PC-3 (cell line): Measurements from ENCODE around the gene FRMD4B. TPM values are rescaled to one million over a fixed set of nuclear protein-coding genes. Genes with fewer than 3 reads are reported as not detected.

Experiments used
- ATAC-seq: fragments of 200-7000 bp; cut with Tn5 transposase; 2 replicates; pipeline ENCODE4 v1.9.1; 2020; ENCODE audit warnings: mild to moderate bottlenecking, moderate library complexity
- BruUV-seq: library from RNA; stranded (reverse); fragments of 400-500 nt; replicated peaks from 2 replicates; lab custom pipeline; 2021; lab: Mats Ljungman, UMichigan
- CTCF ChIA-PET: fragments of 300-600 bp; sonication (Branson Sonifier 250); formaldehyde crosslinking; loops from one replicate; lab custom pipeline; 2022; ENCODE audit warnings: antibody characterized with exemption; lab: Charles Lee
- POLR2A ChIA-PET: fragments of 300-600 bp; sonication (Branson Sonifier 250); formaldehyde crosslinking; loops from one replicate; lab custom pipeline; 2022; ENCODE audit warnings: antibody characterized with exemption; ENCODE audit not compliant: unreplicated experiment; lab: Charles Lee
- DNase-seq: peaks from one replicate; pipeline ENCODE4 v3.0.0-alpha.2; 2015
- H2AFZ ChIP-seq: fragments of 300-600 bp; sonication (generic); 2 replicates; pipeline ENCODE4 v1.6.0; 2016; ENCODE audit warnings: antibody characterized with exemption, low read length
- H3F3A ChIP-seq: fragments of 300-600 bp; sonication (generic); one replicate; pipeline ENCODE4 v1.6.0; 2017; ENCODE audit warnings: antibody characterized with exemption, low read length, control low read depth, mild to moderate bottlenecking; ENCODE audit not compliant: unreplicated experiment
- H3K27ac ChIP-seq: fragments of 300-600 bp; sonication (generic); 2 replicates; pipeline ENCODE4 v1.5.1; 2016; ENCODE audit warnings: mild to moderate bottlenecking, low read length
- H3K27me3 ChIP-seq: fragments of 300-600 bp; sonication (generic); 2 replicates; pipeline ENCODE4 v1.6.1; 2016; ENCODE audit warnings: low read length, mixed read lengths
- H3K36me3 ChIP-seq: fragments of 300-600 bp; sonication (generic); 2 replicates; pipeline ENCODE4 v1.6.1; 2016; ENCODE audit warnings: low read depth, mixed run types, low read length, mixed read lengths
- H3K4me1 ChIP-seq: fragments of 300-600 bp; sonication (generic); 2 replicates; pipeline ENCODE4 v1.5.1; 2016; ENCODE audit warnings: low read length; ENCODE audit not compliant: insufficient read depth
- H3K4me2 ChIP-seq: fragments of 300-600 bp; sonication (generic); 2 replicates; pipeline ENCODE4 v1.6.0; 2016; ENCODE audit warnings: low read length
- H3K4me3 ChIP-seq: fragments of 300-600 bp; sonication (generic); 2 replicates; pipeline ENCODE4 v1.5.1; 2016; ENCODE audit warnings: mild to moderate bottlenecking, low read length, mixed read lengths
- H3K79me2 ChIP-seq: fragments of 300-600 bp; sonication (generic); 2 replicates; pipeline ENCODE4 v1.6.1; 2017; ENCODE audit warnings: low read length, mixed read lengths
- H3K9ac ChIP-seq: fragments of 300-600 bp; sonication (generic); 2 replicates; pipeline ENCODE4 v1.6.0; 2016; ENCODE audit warnings: mild to moderate bottlenecking, low read length
- H3K9me2 ChIP-seq: fragments of 300-600 bp; sonication (generic); replicated peaks from 2 replicates; pipeline ENCODE4 v1.6.1; 2016; ENCODE audit warnings: mixed run types, low read length, mixed read lengths
- H3K9me3 ChIP-seq: fragments of 300-600 bp; sonication (generic); 2 replicates; pipeline ENCODE4 v1.6.1; 2016; ENCODE audit warnings: low read length, mixed read lengths
- H4K20me1 ChIP-seq: fragments of 300-600 bp; sonication (generic); 2 replicates; pipeline ENCODE4 v1.6.1; 2016; ENCODE audit warnings: low read length, mixed read lengths
- EZH2 ChIP-seq: fragments of 300-600 bp; sonication (generic); IDR thresholded peaks from one replicate; pipeline ENCODE4 v1.6.1; 2017; ENCODE audit warnings: antibody characterized with exemption, mild to moderate bottlenecking, low read length; ENCODE audit not compliant: unreplicated experiment
- EZH2phosphoT487 ChIP-seq: fragments of 300-600 bp; sonication (generic); IDR thresholded peaks from 2 replicates; pipeline ENCODE4 v1.6.1; 2018; ENCODE audit warnings: mild to moderate bottlenecking, antibody characterized with exemption, low read length, borderline replicate concordance
- intact Hi-C: fragments of 100-400 bp; cut with micrococcal nuclease; formaldehyde crosslinking; loops from 2 replicates; pipeline ENCODE4 v1.9.0; 2023
- total RNA-seq: library from RNA; depleted of rRNA; stranded (reverse); fragments of >200 nt; gene quantifications from 2 replicates; pipeline ENCODE4 v1.2.3, GENCODE V29; 2014
- TF ChIP-seq, protein P1 (sequence below): fragments of 300-600 bp; sonication (generic); conservative IDR thresholded peaks from 2 replicates; pipeline ENCODE4 v1.5.1; 2017; ENCODE audit warnings: antibody characterized with exemption, low read depth, mild to moderate bottlenecking, low read length

FRMD4B gene
- total RNA-seq, 1 experiment from 2014 or later: 5.7 TPM

DNA sequence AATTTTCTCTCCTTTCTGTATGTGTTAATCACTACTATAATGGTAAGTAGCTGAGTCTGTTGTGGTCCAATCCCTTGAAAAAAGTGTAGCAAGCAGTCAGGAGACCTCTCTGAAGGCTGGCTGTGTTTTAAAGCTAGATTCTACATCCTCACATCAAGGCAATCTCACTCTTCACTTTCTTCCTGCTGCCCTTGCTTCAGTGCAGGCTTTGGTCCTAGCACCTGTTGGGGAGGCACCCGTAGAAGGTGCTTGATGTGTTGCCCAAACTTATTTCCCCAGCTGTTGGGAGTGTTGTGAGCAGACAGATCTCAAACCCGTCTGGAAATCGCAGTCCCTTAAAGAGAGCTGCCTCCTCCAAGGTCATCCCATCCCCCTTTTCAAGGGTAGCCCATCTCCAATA, 8.6 kb downstream of the FRMD4B start:
- H3K9me2 ChIP-seq: no peaks in the 10 kb centered on the region
- ATAC-seq: no peak
- no peaks in the 10 kb centered on the region for H3F3A ChIP-seq
- H3K27me3 ChIP-seq: no peaks in the 10 kb centered on the region
- no peaks in the 10 kb centered on the region for H3K9me3 ChIP-seq
- CTCF ChIA-PET: no interaction called here
- no peaks in the 10 kb centered on the region for H3K36me3 ChIP-seq
- no TSS peak for BruUV-seq
- H3K4me3 ChIP-seq: no peak overlapping the region
- no peak overlapping the region for H3K9ac ChIP-seq
- H3K4me2 ChIP-seq: no peak overlapping the region
- no peak overlapping the region for H3K27ac ChIP-seq
- no peaks in the 10 kb centered on the region for H3K4me1 ChIP-seq
- no peak overlapping the region for H2AFZ ChIP-seq
- TF ChIP-seq, protein P1, sequence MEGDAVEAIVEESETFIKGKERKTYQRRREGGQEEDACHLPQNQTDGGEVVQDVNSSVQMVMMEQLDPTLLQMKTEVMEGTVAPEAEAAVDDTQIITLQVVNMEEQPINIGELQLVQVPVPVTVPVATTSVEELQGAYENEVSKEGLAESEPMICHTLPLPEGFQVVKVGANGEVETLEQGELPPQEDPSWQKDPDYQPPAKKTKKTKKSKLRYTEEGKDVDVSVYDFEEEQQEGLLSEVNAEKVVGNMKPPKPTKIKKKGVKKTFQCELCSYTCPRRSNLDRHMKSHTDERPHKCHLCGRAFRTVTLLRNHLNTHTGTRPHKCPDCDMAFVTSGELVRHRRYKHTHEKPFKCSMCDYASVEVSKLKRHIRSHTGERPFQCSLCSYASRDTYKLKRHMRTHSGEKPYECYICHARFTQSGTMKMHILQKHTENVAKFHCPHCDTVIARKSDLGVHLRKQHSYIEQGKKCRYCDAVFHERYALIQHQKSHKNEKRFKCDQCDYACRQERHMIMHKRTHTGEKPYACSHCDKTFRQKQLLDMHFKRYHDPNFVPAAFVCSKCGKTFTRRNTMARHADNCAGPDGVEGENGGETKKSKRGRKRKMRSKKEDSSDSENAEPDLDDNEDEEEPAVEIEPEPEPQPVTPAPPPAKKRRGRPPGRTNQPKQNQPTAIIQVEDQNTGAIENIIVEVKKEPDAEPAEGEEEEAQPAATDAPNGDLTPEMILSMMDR: no peak
- TF ChIP-seq EZH2phosphoT487 (no peak), EZH2 (no peak)
- no peaks in the 10 kb centered on the region for H3K79me2 ChIP-seq
- POLR2A ChIA-PET: no interaction called here
- DNase-seq: no peak
- intact Hi-C loops: no loop called here
- H4K20me1 ChIP-seq: no peaks in the 10 kb centered on the region

DNA sequence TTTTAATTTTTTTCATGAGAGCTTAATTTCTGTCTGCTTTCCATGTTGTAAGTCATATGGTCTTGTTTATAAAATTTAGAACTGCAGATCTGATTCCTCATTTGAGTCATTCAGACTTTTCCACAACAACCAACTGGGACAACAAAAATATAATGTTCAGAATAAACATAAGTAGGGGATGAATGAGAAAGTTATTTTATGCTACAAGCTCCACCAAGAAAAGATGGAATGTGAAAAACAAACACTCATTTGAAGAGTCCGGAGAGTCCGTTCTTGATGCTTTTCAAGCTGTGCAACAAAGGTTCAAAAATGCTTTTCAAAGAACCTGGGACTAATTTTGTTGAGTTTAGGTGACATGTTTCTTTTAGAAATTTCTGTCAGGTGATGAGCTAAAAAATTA, 9.2 kb downstream of the FRMD4B start:
- no peaks in the 10 kb centered on the region for H3K79me2 ChIP-seq
- no peak for ATAC-seq
- H3F3A ChIP-seq: no peaks in the 10 kb centered on the region
- no peaks in the 10 kb centered on the region for H3K27me3 ChIP-seq
- H4K20me1 ChIP-seq: no peaks in the 10 kb centered on the region
- no peaks in the 10 kb centered on the region for H3K4me1 ChIP-seq
- ChIA-PET CTCF (no interaction called here), POLR2A (no interaction called here)
- no peak overlapping the region for H3K4me3 ChIP-seq
- H3K9me3 ChIP-seq: no peaks in the 10 kb centered on the region
- TF ChIP-seq EZH2 (no peak), EZH2phosphoT487 (no peak)
- TF ChIP-seq, protein P1: no peak
- H3K4me2 ChIP-seq: no peak overlapping the region
- no peak overlapping the region for H2AFZ ChIP-seq
- H3K36me3 ChIP-seq: no peaks in the 10 kb centered on the region
- no peaks in the 10 kb centered on the region for H3K9me2 ChIP-seq
- no peak for DNase-seq
- no peak overlapping the region for H3K27ac ChIP-seq
- BruUV-seq: no TSS peak
- H3K9ac ChIP-seq: no peak overlapping the region
- intact Hi-C loops: no loop called here

DNA sequence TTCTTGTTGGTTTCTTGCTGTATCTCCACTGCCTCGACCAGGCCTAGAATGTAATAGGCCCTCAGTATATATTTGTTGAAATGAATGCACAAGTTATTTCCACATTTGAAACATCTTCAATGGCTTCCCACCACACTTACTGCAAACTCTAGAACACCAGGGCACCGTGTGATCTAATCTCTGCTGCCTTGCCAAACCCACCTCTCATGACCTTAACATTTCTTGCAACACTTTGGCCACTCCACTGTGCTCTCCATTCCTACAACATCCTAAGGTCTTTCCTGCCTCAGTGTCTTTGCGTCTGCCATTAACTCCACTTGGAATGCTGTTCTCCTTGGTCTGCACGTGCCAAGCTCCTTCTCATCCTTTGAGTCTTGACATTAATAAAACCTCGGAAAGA, 14.1 kb downstream of the FRMD4B start:
- H3K9me2 ChIP-seq: no peaks in the 10 kb centered on the region
- no peak overlapping the region for H3K27ac ChIP-seq
- no TSS peak for BruUV-seq
- DNase-seq (no peak), ATAC-seq (no peak)
- no peaks in the 10 kb centered on the region for H3K9me3 ChIP-seq
- no peaks in the 10 kb centered on the region for H3K79me2 ChIP-seq
- H3K36me3 ChIP-seq: no peaks in the 10 kb centered on the region
- no peak overlapping the region for H2AFZ ChIP-seq
- H3K27me3 ChIP-seq: no peaks in the 10 kb centered on the region
- POLR2A ChIA-PET: interaction anchor here (0.6 kb wide), 1 partner anchor 193 kb away, joined by 3 read pairs; no protein-coding TSS in a partner anchor
- H4K20me1 ChIP-seq: no peaks in the 10 kb centered on the region
- no peak overlapping the region for H3K4me3 ChIP-seq
- no peak overlapping the region for H3K4me2 ChIP-seq
- intact Hi-C loops: no loop called here
- TF ChIP-seq EZH2phosphoT487: no peak
- no peak for TF ChIP-seq EZH2
- TF ChIP-seq, protein P1: no peak
- peaks cover 3% of the 10 kb centered on the region; the same call in 1 of the 2 replicates for H3K4me1 ChIP-seq
- H3F3A ChIP-seq: no peaks in the 10 kb centered on the region
- H3K9ac ChIP-seq: no peak overlapping the region
- CTCF ChIA-PET: no interaction called here
